Mammary epithelial cell (primary cell): ENCODE measurements around the gene RPL32.

Experiments used
- CTCF ChIP-seq, 2 donors: IDR thresholded peaks in 1 of 2; conservative IDR thresholded peaks in 1 of 2; 2 replicates each; pipeline ENCODE4 v1.5.1; 2011 to 2012; ENCODE audit warnings: inconsistent platforms in 2 of 2, low read length in 2 of 2, mild to moderate bottlenecking in 2 of 2, control low read depth in 1 of 2, low read depth in 1 of 2; ENCODE audit not compliant: insufficient read depth in 1 of 2; ENCODE audit errors: extremely low read depth in 1 of 2
- EZH2 ChIP-seq: IDR thresholded peaks from 2 replicates; pipeline ENCODE4 v1.6.1; 2012; ENCODE audit warnings: low read length, inconsistent platforms, borderline replicate concordance

GRCh38 chr3:12807601-12808359, 33.6 kb downstream of the RPL32 start:
- TF ChIP-seq CTCF (conservative IDR thresholded peaks at IDR 0.05 in 1 of 2, IDR thresholded peaks at IDR 0.05 in 1 of 2; ENCODE audit: extremely low read depth in 1 of 2, insufficient read depth in 1 of 2, low read depth in 1 of 2, low read length in 2 of 2) (no peak), EZH2 (no peak)
